HCT116 (cell line): ENCODE measurements around the gene ZSCAN5A. TPM values are rescaled to one million over a fixed set of nuclear protein-coding genes. Genes with fewer than 3 reads are reported as not detected.

Experiments used
- ATAC-seq: fragments of 200-7000 bp; cut with Tn5 transposase; 2 replicates; pipeline ENCODE4 v1.9.1; 2020; ENCODE audit warnings: mild to moderate bottlenecking, moderate library complexity
- BruUV-seq: library from RNA; stranded (reverse); fragments of 400-500 nt; replicated peaks from 2 replicates; lab custom pipeline; 2021; lab: Mats Ljungman, UMichigan
- CTCF ChIA-PET: fragments of 300-600 bp; sonication (Branson Sonifier 250); formaldehyde crosslinking; loops from one replicate; lab custom pipeline; 2021; ENCODE audit warnings: antibody characterized with exemption; lab: Charles Lee
- POLR2A ChIA-PET: fragments of 300-600, 350-600 bp; sonication (Branson Sonifier 250); formaldehyde crosslinking; loops from one replicate; lab custom pipeline; 2021; ENCODE audit warnings: antibody characterized with exemption; lab: Charles Lee
- RAD21 ChIA-PET, 2 experiments: fragments of 300-600 bp; sonication (Branson Sonifier 250); formaldehyde crosslinking; loops; one replicate each; lab custom pipeline; 2023; ENCODE audit warnings: low total read pairs in 2 of 2; ENCODE audit not compliant: uncharacterized antibody in 2 of 2, unreplicated experiment in 2 of 2, low non-redundant PET in 1 of 2; lab: Charles Lee
- DNase-seq: peaks from one replicate; pipeline ENCODE4 v3.0.0-alpha.2; 2010; ENCODE audit warnings: low read depth, low spot score
- H2AFZ ChIP-seq: fragments of 200-600 bp; shearing (Covaris generic), sonication (generic); 2 replicates; pipeline ENCODE4 v1.6.1; 2017; ENCODE audit warnings: low read depth, mixed run types, mixed read lengths, antibody characterized with exemption, low read length; ENCODE audit not compliant: poor library complexity, severe bottlenecking
- H3K27ac ChIP-seq: 2 replicates; pipeline ENCODE4 v1.5.1; 2012; ENCODE audit warnings: low read depth, low read length
- H3K27me3 ChIP-seq: fragments of 200-600 bp; sonication (generic); 2 replicates; pipeline ENCODE4 v1.6.1; 2016; ENCODE audit warnings: mixed run types, low read length, mixed read lengths; ENCODE audit not compliant: insufficient read depth
- H3K36me3 ChIP-seq, 2 experiments: fragments of 200-500 bp in 1 of 2; fragments of 200-600 bp in 1 of 2; sonication (Bioruptor generic) in 1 of 2; sonication (generic) in 1 of 2; 2 replicates each; pipeline versions ENCODE4 v1.5.1 to v1.6.1; 2014 to 2016; ENCODE audit warnings: low read length in 2 of 2, inconsistent platforms in 1 of 2, mixed read lengths in 1 of 2, mixed run types in 1 of 2; ENCODE audit not compliant: insufficient read depth in 2 of 2, control insufficient read depth in 1 of 2
- H3K4me1 ChIP-seq, 2 experiments: fragments of 200-600 bp in 1 of 2; sonication (generic) in 1 of 2; 2 replicates each; pipeline versions ENCODE4 v1.5.1 to v1.6.1; 2012 to 2017; ENCODE audit warnings: low read length in 2 of 2, inconsistent platforms in 1 of 2, mild to moderate bottlenecking in 1 of 2, mixed read lengths in 1 of 2, mixed run types in 1 of 2, moderate library complexity in 1 of 2; ENCODE audit not compliant: insufficient read depth in 2 of 2, control insufficient read depth in 1 of 2
- H3K4me2 ChIP-seq: fragments of 200-600 bp; sonication (generic); 2 replicates; pipeline ENCODE4 v1.6.1; 2017; ENCODE audit warnings: mixed run types, low read length, mixed read lengths
- H3K4me3 ChIP-seq, 2 experiments: fragments of 200-600 bp in 1 of 2; sonication (generic) in 1 of 2; replicated peaks in 1 of 2; 2 replicates each; pipeline ENCODE4 v1.5.1; 2011 to 2016; ENCODE audit warnings: low read length in 2 of 2, control low read depth in 1 of 2, low read depth in 1 of 2, mild to moderate bottlenecking in 1 of 2, mixed read lengths in 1 of 2, mixed run types in 1 of 2
- H3K79me2 ChIP-seq: fragments of 200-600 bp; sonication (generic); 2 replicates; pipeline ENCODE4 v1.6.1; 2017; ENCODE audit warnings: mild to moderate bottlenecking, mixed run types, low read length, moderate library complexity, mixed read lengths; ENCODE audit not compliant: insufficient read depth
- H3K9ac ChIP-seq: fragments of 200-600 bp; sonication (generic); 2 replicates; pipeline ENCODE4 v1.6.1; 2016; ENCODE audit warnings: low read length, mixed read lengths
- H3K9me2 ChIP-seq: fragments of 200-600 bp; sonication (generic), shearing (Covaris generic); 2 replicates; pipeline ENCODE4 v1.6.1; 2017; ENCODE audit warnings: mixed run types, mild to moderate bottlenecking, moderate library complexity; ENCODE audit not compliant: insufficient read depth
- H3K9me3 ChIP-seq, 2 experiments: fragments of 200-500 bp in 1 of 2; fragments of 200-600 bp in 1 of 2; sonication (Bioruptor generic) in 1 of 2; sonication (generic) in 1 of 2; 2 replicates each; pipeline ENCODE4 v1.6.1; 2014 to 2017; ENCODE audit warnings: low read length in 2 of 2, mixed read lengths in 2 of 2, inconsistent platforms in 1 of 2, low read depth in 1 of 2, mild to moderate bottlenecking in 1 of 2, mixed run types in 1 of 2, moderate library complexity in 1 of 2; ENCODE audit not compliant: control insufficient read depth in 1 of 2, insufficient read depth in 1 of 2
- H4K20me1 ChIP-seq: fragments of 200-600 bp; sonication (generic), shearing (Covaris generic); 2 replicates; pipeline ENCODE4 v1.6.1; 2017; ENCODE audit warnings: mixed run types, mild to moderate bottlenecking, moderate library complexity; ENCODE audit not compliant: insufficient read depth
- CBX3 ChIP-seq: IDR thresholded peaks from 2 replicates; pipeline ENCODE4 v1.6.1; 2012; ENCODE audit warnings: low read depth
- CEBPB ChIP-seq: IDR thresholded peaks from 2 replicates; pipeline ENCODE4 v1.6.1; 2012; ENCODE audit warnings: low read depth
- ELF1 ChIP-seq: IDR thresholded peaks from 2 replicates; pipeline ENCODE4 v1.6.1; 2012; ENCODE audit warnings: low read depth, borderline replicate concordance
- EZH2phosphoT487 ChIP-seq: fragments of 200-600 bp; IDR thresholded peaks from 2 replicates; pipeline ENCODE4 v1.6.1; 2018; ENCODE audit warnings: antibody characterized with exemption, borderline replicate concordance
- JUND ChIP-seq: IDR thresholded peaks from 2 replicates; pipeline ENCODE4 v1.6.1; 2012
- POLR2AphosphoS5 ChIP-seq: IDR thresholded peaks from 2 replicates; pipeline ENCODE4 v1.6.1; 2011; ENCODE audit warnings: mild to moderate bottlenecking, low read depth, low read length, moderate library complexity
- RAD21 ChIP-seq: IDR thresholded peaks from 2 replicates; pipeline ENCODE4 v1.6.1; 2012; ENCODE audit warnings: low read depth, mild to moderate bottlenecking
- SIN3A ChIP-seq: IDR thresholded peaks from 2 replicates; pipeline ENCODE4 v1.6.1; 2012; ENCODE audit warnings: low read depth
- SRF ChIP-seq: IDR thresholded peaks from 2 replicates; pipeline ENCODE4 v1.6.1; 2012; ENCODE audit warnings: low read depth
- TCF7L2 ChIP-seq: IDR thresholded peaks from 2 replicates; pipeline ENCODE4 v1.7.0; 2011; ENCODE audit warnings: borderline replicate concordance, inconsistent platforms; ENCODE audit not compliant: insufficient read depth, insufficient read length; ENCODE audit errors: extremely low read depth
- YY1 ChIP-seq: IDR thresholded peaks from 2 replicates; pipeline ENCODE4 v1.6.1; 2011; ENCODE audit warnings: low read length, low read depth, moderate library complexity, mild to moderate bottlenecking; ENCODE audit not compliant: insufficient replicate concordance; ENCODE audit errors: extremely low read depth
- ZFX ChIP-seq: fragments of 450-650 bp; IDR thresholded peaks from 2 replicates; pipeline ENCODE4 v1.6.1; 2017
- ZNF274 ChIP-seq: fragments of 200-500 bp; sonication (Bioruptor generic); IDR thresholded peaks from 2 replicates; pipeline ENCODE4 v1.6.1; 2014; ENCODE audit warnings: mild to moderate bottlenecking, low read depth, low read length, inconsistent platforms
- intact Hi-C: fragments of 100-400 bp; cut with micrococcal nuclease; formaldehyde crosslinking; loops from 2 replicates; pipeline ENCODE4 v1.10.0; 2022
- total RNA-seq: library from RNA; stranded (reverse); gene quantifications from one replicate; pipeline ENCODE4 v1.2.1, GENCODE V29; 2021; ENCODE audit not compliant: unreplicated experiment
- TF ChIP-seq, protein P1 (sequence below): IDR thresholded peaks from 2 replicates; pipeline ENCODE4 v1.6.1; 2012; ENCODE audit warnings: low read depth
- TF ChIP-seq, protein P2 (sequence below): IDR thresholded peaks from 2 replicates; pipeline ENCODE4 v1.6.1; 2011; ENCODE audit warnings: mild to moderate bottlenecking, low read length, moderate library complexity; ENCODE audit not compliant: insufficient replicate concordance; ENCODE audit errors: extremely low read depth
- TF ChIP-seq, protein P3 (sequence below), 3 experiments: fragments of 200-600 bp in 1 of 3; sonication (generic) in 1 of 3; IDR thresholded peaks in 2 of 3; conservative IDR thresholded peaks in 1 of 3; 2 replicates each; pipeline ENCODE4 v1.5.1; 2012 to 2017; ENCODE audit warnings: low read depth in 2 of 3, low read length in 2 of 3, antibody characterized with exemption in 1 of 3, borderline replicate concordance in 1 of 3, control low read depth in 1 of 3, mild to moderate bottlenecking in 1 of 3, mixed read lengths in 1 of 3, mixed run types in 1 of 3, moderate library complexity in 1 of 3; ENCODE audit not compliant: insufficient read depth in 1 of 3
- TF ChIP-seq, protein P4 (sequence below): IDR thresholded peaks from 2 replicates; pipeline ENCODE4 v1.6.1; 2012

Gene ZSCAN5A
- total RNA-seq, 1 experiment from 2014 or later: 9.2 TPM

DNA sequence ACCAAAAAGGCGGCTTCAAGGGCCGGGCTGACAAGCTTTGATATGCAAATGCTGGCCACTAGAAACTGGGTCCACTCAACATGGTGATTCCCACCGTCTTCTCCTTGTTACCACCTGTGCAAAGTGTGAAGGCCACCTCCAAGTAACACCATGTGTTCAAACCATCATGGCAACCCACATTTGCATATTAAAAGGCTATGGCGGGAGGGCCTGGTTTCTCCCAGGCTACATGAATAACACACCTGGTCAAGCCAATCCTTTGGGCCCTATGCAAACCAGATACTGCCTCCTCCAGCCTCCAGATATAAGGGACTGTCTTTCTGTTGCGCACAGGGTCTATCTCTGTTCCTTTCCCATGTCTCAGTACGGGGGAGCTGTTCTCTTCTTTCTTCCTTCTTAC lies 36.6 kb upstream of the ZSCAN5A start:
- no peak overlapping the region for H2AFZ ChIP-seq
- CTCF ChIA-PET: interaction anchor here (1.0 kb wide), 1 partner anchor 18 kb away, joined by 4 read pairs; no protein-coding TSS in a partner anchor
- no peaks in the 10 kb centered on the region for H3K27me3 ChIP-seq
- H3K36me3 ChIP-seq: no peaks in the 10 kb centered on the region
- no peaks in the 10 kb centered on the region for H3K4me1 ChIP-seq
- BruUV-seq: no TSS peak
- no peak for TF ChIP-seq EZH2phosphoT487
- TF ChIP-seq ZNF274: no peak
- no peak for TF ChIP-seq CBX3
- TF ChIP-seq ELF1: no peak
- no peak for TF ChIP-seq SIN3A
- TF ChIP-seq, protein P1, sequence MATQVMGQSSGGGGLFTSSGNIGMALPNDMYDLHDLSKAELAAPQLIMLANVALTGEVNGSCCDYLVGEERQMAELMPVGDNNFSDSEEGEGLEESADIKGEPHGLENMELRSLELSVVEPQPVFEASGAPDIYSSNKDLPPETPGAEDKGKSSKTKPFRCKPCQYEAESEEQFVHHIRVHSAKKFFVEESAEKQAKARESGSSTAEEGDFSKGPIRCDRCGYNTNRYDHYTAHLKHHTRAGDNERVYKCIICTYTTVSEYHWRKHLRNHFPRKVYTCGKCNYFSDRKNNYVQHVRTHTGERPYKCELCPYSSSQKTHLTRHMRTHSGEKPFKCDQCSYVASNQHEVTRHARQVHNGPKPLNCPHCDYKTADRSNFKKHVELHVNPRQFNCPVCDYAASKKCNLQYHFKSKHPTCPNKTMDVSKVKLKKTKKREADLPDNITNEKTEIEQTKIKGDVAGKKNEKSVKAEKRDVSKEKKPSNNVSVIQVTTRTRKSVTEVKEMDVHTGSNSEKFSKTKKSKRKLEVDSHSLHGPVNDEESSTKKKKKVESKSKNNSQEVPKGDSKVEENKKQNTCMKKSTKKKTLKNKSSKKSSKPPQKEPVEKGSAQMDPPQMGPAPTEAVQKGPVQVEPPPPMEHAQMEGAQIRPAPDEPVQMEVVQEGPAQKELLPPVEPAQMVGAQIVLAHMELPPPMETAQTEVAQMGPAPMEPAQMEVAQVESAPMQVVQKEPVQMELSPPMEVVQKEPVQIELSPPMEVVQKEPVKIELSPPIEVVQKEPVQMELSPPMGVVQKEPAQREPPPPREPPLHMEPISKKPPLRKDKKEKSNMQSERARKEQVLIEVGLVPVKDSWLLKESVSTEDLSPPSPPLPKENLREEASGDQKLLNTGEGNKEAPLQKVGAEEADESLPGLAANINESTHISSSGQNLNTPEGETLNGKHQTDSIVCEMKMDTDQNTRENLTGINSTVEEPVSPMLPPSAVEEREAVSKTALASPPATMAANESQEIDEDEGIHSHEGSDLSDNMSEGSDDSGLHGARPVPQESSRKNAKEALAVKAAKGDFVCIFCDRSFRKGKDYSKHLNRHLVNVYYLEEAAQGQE: no peak
- TF ChIP-seq, protein P2, sequence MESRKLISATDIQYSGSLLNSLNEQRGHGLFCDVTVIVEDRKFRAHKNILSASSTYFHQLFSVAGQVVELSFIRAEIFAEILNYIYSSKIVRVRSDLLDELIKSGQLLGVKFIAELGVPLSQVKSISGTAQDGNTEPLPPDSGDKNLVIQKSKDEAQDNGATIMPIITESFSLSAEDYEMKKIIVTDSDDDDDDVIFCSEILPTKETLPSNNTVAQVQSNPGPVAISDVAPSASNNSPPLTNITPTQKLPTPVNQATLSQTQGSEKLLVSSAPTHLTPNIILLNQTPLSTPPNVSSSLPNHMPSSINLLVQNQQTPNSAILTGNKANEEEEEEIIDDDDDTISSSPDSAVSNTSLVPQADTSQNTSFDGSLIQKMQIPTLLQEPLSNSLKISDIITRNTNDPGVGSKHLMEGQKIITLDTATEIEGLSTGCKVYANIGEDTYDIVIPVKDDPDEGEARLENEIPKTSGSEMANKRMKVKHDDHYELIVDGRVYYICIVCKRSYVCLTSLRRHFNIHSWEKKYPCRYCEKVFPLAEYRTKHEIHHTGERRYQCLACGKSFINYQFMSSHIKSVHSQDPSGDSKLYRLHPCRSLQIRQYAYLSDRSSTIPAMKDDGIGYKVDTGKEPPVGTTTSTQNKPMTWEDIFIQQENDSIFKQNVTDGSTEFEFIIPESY: no peak
- TF ChIP-seq, protein P3, sequence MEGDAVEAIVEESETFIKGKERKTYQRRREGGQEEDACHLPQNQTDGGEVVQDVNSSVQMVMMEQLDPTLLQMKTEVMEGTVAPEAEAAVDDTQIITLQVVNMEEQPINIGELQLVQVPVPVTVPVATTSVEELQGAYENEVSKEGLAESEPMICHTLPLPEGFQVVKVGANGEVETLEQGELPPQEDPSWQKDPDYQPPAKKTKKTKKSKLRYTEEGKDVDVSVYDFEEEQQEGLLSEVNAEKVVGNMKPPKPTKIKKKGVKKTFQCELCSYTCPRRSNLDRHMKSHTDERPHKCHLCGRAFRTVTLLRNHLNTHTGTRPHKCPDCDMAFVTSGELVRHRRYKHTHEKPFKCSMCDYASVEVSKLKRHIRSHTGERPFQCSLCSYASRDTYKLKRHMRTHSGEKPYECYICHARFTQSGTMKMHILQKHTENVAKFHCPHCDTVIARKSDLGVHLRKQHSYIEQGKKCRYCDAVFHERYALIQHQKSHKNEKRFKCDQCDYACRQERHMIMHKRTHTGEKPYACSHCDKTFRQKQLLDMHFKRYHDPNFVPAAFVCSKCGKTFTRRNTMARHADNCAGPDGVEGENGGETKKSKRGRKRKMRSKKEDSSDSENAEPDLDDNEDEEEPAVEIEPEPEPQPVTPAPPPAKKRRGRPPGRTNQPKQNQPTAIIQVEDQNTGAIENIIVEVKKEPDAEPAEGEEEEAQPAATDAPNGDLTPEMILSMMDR (IDR thresholded peaks at IDR 0.05 in 2 of 3, conservative IDR thresholded peaks at IDR 0.05 in 1 of 3; ENCODE audit: borderline replicate concordance in 1 of 3, insufficient read depth in 1 of 3, low read depth in 2 of 3, low read length in 2 of 3): no peak
- no peak for TF ChIP-seq TCF7L2
- TF ChIP-seq JUND: no peak
- no peak for TF ChIP-seq RAD21
- TF ChIP-seq POLR2AphosphoS5: no peak
- TF ChIP-seq YY1: no peak
- no peak for TF ChIP-seq SRF
- TF ChIP-seq, protein P4, sequence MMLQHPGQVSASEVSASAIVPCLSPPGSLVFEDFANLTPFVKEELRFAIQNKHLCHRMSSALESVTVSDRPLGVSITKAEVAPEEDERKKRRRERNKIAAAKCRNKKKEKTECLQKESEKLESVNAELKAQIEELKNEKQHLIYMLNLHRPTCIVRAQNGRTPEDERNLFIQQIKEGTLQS: no peak
- TF ChIP-seq CEBPB: no peak
- no peak for TF ChIP-seq ZFX
- ATAC-seq (no peak), DNase-seq (no peak)
- POLR2A ChIA-PET: no interaction called here
- H3K9ac ChIP-seq: no peak overlapping the region
- RAD21 ChIA-PET: no interaction called here
- no peaks in the 10 kb centered on the region for H3K79me2 ChIP-seq
- no peak overlapping the region for H3K4me2 ChIP-seq
- H3K27ac ChIP-seq: no peak overlapping the region
- no peak overlapping the region for H3K4me3 ChIP-seq
- intact Hi-C loops: loop anchor here (2.0 to 5.0 kb wide), 2 partner anchors 99 to 284 kb away; no protein-coding TSS in a partner anchor
- no peaks in the 10 kb centered on the region for H3K9me3 ChIP-seq
- no peaks in the 10 kb centered on the region for H3K9me2 ChIP-seq
- H4K20me1 ChIP-seq: no peaks in the 10 kb centered on the region
